ENCODE results near the gene MED27.

Gene MED27

GRCh38 chr9:131831380-131832165, 248.1 kb downstream of the MED27 start:
- H3K4me3 ChIP-seq (ENCODE audit: low read depth, low read length) = no peak overlapping the region
- no peak for DNase-seq (ENCODE audit: low read depth, low spot score)
- ChIA-PET POLR2A (no interaction called here), CTCF (interaction anchor here (1.3 kb wide), 1 partner anchor 38 kb away, joined by 3 read pairs; no protein-coding TSS in a partner anchor)
- TF ChIP-seq CTCF (IDR thresholded peaks at IDR 0.05; ENCODE audit: insufficient read depth, low read length, missing control alignments) = no peak

GRCh38 chr9:131827821-131828369, 251.8 kb downstream of the MED27 start:
- DNase-seq (ENCODE audit: low read depth, low spot score) = no peak

DNA sequence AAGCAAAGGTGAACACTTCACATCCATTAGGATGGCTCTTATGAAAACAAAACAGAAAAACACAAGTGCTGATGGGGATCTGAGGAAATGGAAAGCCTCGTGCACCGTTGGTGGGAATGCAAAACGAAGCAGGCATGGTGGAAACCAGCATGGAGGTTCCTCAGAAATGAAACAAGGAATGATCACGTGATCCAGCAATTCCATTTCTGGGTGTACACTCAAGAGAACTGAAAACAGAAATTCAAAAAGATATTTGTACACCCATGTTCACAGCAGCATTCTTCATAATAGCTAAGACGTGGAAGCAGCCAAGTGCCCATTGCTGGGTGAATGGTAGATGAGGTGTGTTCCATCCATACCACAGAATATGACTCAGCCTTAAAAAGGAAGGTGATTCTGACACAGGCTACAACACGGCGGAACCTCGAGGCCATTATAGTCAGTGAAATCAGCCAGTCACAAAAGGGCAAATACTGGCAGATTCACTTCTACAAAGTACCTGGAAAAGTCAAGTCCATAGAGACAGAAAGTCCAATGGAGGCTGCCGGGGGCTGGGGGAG, 252.6 kb downstream of the MED27 start:
- no peak overlapping the region for H3K4me3 ChIP-seq (ENCODE audit: low read depth, low read length)
- DNase-seq (ENCODE audit: low read depth, low spot score) = no peak
- CTCF ChIA-PET = no interaction called here
- POLR2A ChIA-PET = no interaction called here
- no peak for TF ChIP-seq CTCF (IDR thresholded peaks at IDR 0.05; ENCODE audit: insufficient read depth, low read length, missing control alignments)

More at GRCh38 chr9:131827821-131828369, 251.8 kb downstream of the MED27 start:
- no peak for TF ChIP-seq CTCF (IDR thresholded peaks at IDR 0.05; ENCODE audit: insufficient read depth, low read length, missing control alignments)
- no peak overlapping the region for H3K4me3 ChIP-seq (ENCODE audit: low read depth, low read length)
- POLR2A ChIA-PET = no interaction called here
- CTCF ChIA-PET = no interaction called here

DNA sequence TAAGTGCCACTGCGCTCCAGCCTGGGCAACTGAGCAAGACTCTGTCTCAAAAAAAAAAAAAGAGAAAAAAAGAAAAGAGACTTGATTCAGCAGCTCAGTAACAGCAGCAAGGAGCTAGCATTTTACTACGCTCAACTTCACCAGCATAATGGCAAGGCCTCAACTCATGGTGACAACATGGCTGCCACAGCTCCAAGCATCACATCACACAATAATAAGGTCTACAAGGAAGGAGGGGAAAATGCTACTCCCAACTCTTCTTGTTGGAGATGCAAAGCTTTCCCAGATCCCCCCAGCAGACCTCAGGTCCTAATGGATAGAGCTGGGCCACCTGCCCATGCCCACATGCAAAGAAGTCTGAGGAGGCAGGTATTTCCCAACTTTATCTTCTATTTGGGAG, 253.6 kb downstream of the MED27 start:
- TF ChIP-seq CTCF (IDR thresholded peaks at IDR 0.05; ENCODE audit: insufficient read depth, low read length, missing control alignments) = no peak
- no peak overlapping the region for H3K4me3 ChIP-seq (ENCODE audit: low read depth, low read length)
- ChIA-PET POLR2A (no interaction called here), CTCF (no interaction called here)
- DNase-seq (ENCODE audit: low read depth, low spot score) = no peak

DNA sequence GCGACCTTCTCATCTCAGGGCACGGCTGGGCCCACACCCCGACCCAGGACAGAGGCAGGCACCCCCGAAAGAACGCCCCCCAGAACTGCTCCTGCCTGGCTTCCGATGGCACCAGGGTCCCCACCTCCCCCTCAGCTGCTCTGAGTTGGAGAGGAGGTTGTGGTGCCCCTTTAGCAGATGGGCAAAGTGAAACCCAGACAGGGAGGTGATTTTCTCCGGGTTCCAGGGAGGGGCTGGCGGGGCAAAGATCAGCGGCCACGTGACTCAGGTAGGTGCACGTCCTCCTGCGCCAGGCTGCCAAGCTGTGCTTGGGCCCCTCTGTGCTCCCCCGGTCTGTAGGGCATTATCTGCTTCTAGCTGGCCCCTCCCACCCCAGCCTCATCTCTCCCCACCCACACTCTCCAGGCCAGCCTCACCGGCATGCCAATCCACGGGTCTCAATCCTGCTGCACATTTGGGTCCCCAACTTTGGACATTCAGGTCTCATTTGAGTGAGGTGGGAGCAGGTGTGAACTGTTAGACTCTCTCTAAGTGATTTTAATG, 254.6 kb downstream of the MED27 start:
- ChIA-PET POLR2A (no interaction called here), CTCF (no interaction called here)
- DNase-seq (ENCODE audit: low read depth, low spot score) = no peak
- H3K4me3 ChIP-seq (ENCODE audit: low read depth, low read length) = no peak overlapping the region
- no peak for TF ChIP-seq CTCF (IDR thresholded peaks at IDR 0.05; ENCODE audit: insufficient read depth, low read length, missing control alignments)

DNA sequence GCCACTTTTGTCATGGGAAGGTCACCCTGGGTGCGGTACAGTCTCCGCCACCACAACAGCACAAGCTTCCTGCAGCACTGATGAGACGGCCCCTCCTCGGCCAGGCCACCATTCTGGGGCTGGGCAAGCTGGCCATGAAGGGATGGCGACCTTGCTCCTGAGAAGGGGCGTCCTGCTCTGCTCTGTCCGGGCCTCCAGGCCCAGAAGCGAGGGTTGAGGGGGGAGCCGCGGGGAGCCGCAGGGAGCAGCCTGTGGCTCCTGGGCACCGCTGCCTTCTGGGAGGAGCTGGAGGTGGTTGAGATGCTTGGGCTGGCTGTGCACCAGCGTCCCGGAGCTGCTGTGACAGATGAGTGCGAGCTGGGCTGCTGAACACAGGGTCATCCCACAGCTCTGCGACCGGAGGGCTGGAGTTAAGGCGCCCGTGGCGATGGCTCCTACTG, 255.5 kb downstream of the MED27 start:
- CTCF ChIA-PET = no interaction called here
- DNase-seq (ENCODE audit: low read depth, low spot score) = no peak
- no peak for TF ChIP-seq CTCF (IDR thresholded peaks at IDR 0.05; ENCODE audit: insufficient read depth, low read length, missing control alignments)
- POLR2A ChIA-PET = no interaction called here
- H3K4me3 ChIP-seq (ENCODE audit: low read depth, low read length) = no peak overlapping the region

All from AG04449 (cell line).